A549 (cell line): Measurements from ENCODE around the gene MIA.
A peak's percentile ranks its signal among the peaks of the same experiment; 100 is the strongest.

Experiments
- BHLHE40 ChIP-seq: IDR thresholded peaks from 2 replicates; pipeline ENCODE4 v1.6.1; 2012; ENCODE audit warnings: low read depth, low read length, inconsistent platforms
- EP300 ChIP-seq, 2 experiments: fragments of >200 bp; sonication (Bioruptor Twin); formaldehyde crosslinking; IDR thresholded peaks; 2 replicates in 1 of 2; 3 replicates in 1 of 2; pipeline ENCODE4 v1.6.1; 2016 to 2017
- FOSL2 ChIP-seq, 2 experiments: fragments of 450-650 bp in 1 of 2; fragments of >200 bp in 1 of 2; sonication (Bioruptor Twin) in 1 of 2; formaldehyde crosslinking; IDR thresholded peaks; 2 replicates each; pipeline versions ENCODE4 v1.5.0 to v1.6.1; 2016 to 2020; ENCODE audit warnings: mild to moderate bottlenecking in 1 of 2, moderate library complexity in 1 of 2
- HDAC2 ChIP-seq: fragments of 200-600 bp; sonication (generic); IDR thresholded peaks from 2 replicates; pipeline ENCODE4 v1.6.1; 2016
- JUN ChIP-seq, 2 experiments: fragments of >200 bp; sonication (Bioruptor Twin); formaldehyde crosslinking; IDR thresholded peaks; 2 replicates in 1 of 2; 3 replicates in 1 of 2; pipeline ENCODE4 v1.6.1; 2016 to 2017
- JUNB ChIP-seq: fragments of >200 bp; sonication (Bioruptor Twin); formaldehyde crosslinking; IDR thresholded peaks from 2 replicates; pipeline ENCODE4 v1.6.1; 2016
- POLR2A ChIP-seq: IDR thresholded peaks from 2 replicates; pipeline ENCODE4 v1.6.1; 2012; ENCODE audit warnings: mild to moderate bottlenecking, low read length
- TP53 ChIP-seq: fragments of 250-450 bp; sonication (Bioruptor Pico); IDR thresholded peaks from 2 replicates; pipeline ENCODE4 v1.5.0; 2021; ENCODE audit warnings: mild to moderate bottlenecking, moderate library complexity
- TF ChIP-seq, protein P1 (sequence below): fragments of >200 bp; sonication (Bioruptor Twin); formaldehyde crosslinking; IDR thresholded peaks from 3 replicates; pipeline ENCODE4 v1.5.1; 2016
- TF ChIP-seq, protein P2 (sequence below): IDR thresholded peaks from 2 replicates; pipeline ENCODE4 v1.6.1; 2012

DNA sequence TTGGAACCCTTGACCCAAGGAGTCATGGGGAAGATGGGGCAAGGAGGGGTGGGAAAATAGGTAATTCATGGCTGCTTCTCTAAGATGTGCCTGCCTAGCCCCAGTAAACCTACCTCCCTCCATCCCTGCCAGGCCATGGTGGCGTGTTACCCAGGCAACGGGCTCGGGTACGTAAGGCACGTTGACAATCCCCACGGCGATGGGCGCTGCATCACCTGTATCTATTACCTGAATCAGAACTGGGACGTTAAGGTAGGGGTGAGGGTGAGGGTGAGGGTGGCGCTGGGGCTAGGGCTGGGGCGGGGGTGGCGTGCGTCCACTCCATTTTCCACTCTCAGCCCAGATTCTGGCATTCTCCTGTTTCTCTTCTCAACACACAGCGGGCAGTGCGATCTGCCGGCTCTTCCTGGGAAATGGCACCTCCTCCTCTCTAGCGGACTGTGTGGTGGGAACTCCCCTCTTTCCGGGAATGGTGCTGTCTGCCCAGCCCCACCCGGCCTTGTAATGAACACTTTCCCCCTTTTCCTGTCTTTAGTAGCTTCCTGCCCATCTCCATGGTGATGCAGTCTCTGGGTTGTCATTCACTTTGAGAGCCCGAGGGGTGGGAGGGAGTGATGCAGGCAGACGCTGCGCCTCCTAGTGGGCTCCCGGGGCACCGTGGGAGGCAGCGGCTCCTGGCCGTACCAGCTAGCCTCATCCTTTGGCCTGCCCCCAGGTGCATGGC lies 31.3 kb downstream of the MIA start:
- no peak for TF ChIP-seq POLR2A
- TF ChIP-seq, protein P1, sequence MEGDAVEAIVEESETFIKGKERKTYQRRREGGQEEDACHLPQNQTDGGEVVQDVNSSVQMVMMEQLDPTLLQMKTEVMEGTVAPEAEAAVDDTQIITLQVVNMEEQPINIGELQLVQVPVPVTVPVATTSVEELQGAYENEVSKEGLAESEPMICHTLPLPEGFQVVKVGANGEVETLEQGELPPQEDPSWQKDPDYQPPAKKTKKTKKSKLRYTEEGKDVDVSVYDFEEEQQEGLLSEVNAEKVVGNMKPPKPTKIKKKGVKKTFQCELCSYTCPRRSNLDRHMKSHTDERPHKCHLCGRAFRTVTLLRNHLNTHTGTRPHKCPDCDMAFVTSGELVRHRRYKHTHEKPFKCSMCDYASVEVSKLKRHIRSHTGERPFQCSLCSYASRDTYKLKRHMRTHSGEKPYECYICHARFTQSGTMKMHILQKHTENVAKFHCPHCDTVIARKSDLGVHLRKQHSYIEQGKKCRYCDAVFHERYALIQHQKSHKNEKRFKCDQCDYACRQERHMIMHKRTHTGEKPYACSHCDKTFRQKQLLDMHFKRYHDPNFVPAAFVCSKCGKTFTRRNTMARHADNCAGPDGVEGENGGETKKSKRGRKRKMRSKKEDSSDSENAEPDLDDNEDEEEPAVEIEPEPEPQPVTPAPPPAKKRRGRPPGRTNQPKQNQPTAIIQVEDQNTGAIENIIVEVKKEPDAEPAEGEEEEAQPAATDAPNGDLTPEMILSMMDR: peak; percentile 78
- TF ChIP-seq TP53 (CRISPR knock-in tag): no peak
- no peak for TF ChIP-seq HDAC2
- TF ChIP-seq FOSL2 (IDR thresholded peaks at IDR 0.05): no peak
- 0 out of 2 replicates have a peak, but pooled peaks have one; percentile 19 for TF ChIP-seq FOSL2 (CRISPR knock-in tag; IDR thresholded peaks at IDR 0.05)
- TF ChIP-seq EP300 (IDR thresholded peaks at IDR 0.05): no peak
- no peak for TF ChIP-seq JUNB
- TF ChIP-seq JUN (IDR thresholded peaks at IDR 0.05): no peak
- TF ChIP-seq, protein P2, sequence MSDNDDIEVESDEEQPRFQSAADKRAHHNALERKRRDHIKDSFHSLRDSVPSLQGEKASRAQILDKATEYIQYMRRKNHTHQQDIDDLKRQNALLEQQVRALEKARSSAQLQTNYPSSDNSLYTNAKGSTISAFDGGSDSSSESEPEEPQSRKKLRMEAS: 0 out of 2 replicates have a peak, but pooled peaks have one; percentile 32
- TF ChIP-seq BHLHE40: no peak
